Spleen (tissue), 11 donors: Measurements from ENCODE around the gene PTPN14. TPM values are rescaled to one million over a fixed set of nuclear protein-coding genes. Genes with fewer than 3 reads are reported as not detected.

ENCODE experiments used
- DNase-seq: peaks from one replicate; pipeline ENCODE4 v3.0.0-alpha.2; 2020
- H3K27ac ChIP-seq, 8 donors: fragments of 200-600 bp; sonication (generic) in 7 of 8; 1 replicate in 4 of 8; 2 replicates in 4 of 8; pipeline versions ENCODE4 v1.5.0 to v1.8.0; 2016 to 2021; ENCODE audit warnings: inconsistent platforms in 4 of 8, mild to moderate bottlenecking in 4 of 8, moderate library complexity in 1 of 8
- H3K27me3 ChIP-seq, 7 donors: fragments of 200-600 bp; sonication (generic) in 6 of 7; replicated peaks in 1 of 7; 1 replicate in 4 of 7; 2 replicates in 3 of 7; pipeline versions ENCODE4 v1.5.0 to v1.8.0; 2016 to 2021; ENCODE audit warnings: inconsistent platforms in 3 of 7, mild to moderate bottlenecking in 1 of 7
- H3K36me3 ChIP-seq, 6 donors: fragments of 200-600 bp; sonication (generic) in 5 of 6; 1 replicate in 4 of 6; 2 replicates in 2 of 6; pipeline versions ENCODE4 v1.5.0 to v1.8.0; 2016 to 2021; ENCODE audit warnings: inconsistent platforms in 2 of 6
- H3K4me1 ChIP-seq, 6 donors: fragments of 200-600 bp; sonication (generic) in 5 of 6; 1 replicate in 3 of 6; 2 replicates in 3 of 6; pipeline versions ENCODE4 v1.5.0 to v1.8.0; 2016 to 2021; ENCODE audit warnings: inconsistent platforms in 3 of 6
- H3K4me3 ChIP-seq, 8 donors: fragments of 200-600 bp; sonication (generic) in 7 of 8; 1 replicate in 4 of 8; 2 replicates in 4 of 8; pipeline versions ENCODE4 v1.5.0 to v1.8.0; 2016 to 2021; ENCODE audit warnings: inconsistent platforms in 4 of 8, mild to moderate bottlenecking in 4 of 8, moderate library complexity in 2 of 8
- H3K9me3 ChIP-seq, 8 donors: fragments of 200-600 bp; sonication (generic) in 7 of 8; 1 replicate in 4 of 8; 2 replicates in 4 of 8; pipeline versions ENCODE4 v1.5.0 to v1.8.0; 2016 to 2021; ENCODE audit warnings: inconsistent platforms in 4 of 8
- CTCF ChIP-seq, 11 experiments: fragments of 200-600 bp in 7 of 11; fragments of 450-650 bp in 4 of 11; sonication (generic) in 4 of 11; IDR thresholded peaks in 8 of 11; conservative IDR thresholded peaks in 3 of 11; 1 replicate in 7 of 11; 2 replicates in 4 of 11; pipeline versions ENCODE4 v1.4.0 to v1.8.0; 2016 to 2021; ENCODE audit warnings: antibody characterized with exemption in 11 of 11, inconsistent platforms in 4 of 11, mild to moderate bottlenecking in 1 of 11
- POLR2A ChIP-seq, 3 donors: fragments of 450-650 bp; IDR thresholded peaks; one replicate each; pipeline ENCODE4 v1.5.1; 2017; ENCODE audit warnings: antibody characterized with exemption in 3 of 3, mild to moderate bottlenecking in 1 of 3
- POLR2AphosphoS5 ChIP-seq, 3 donors: sonication (generic); formaldehyde crosslinking; IDR thresholded peaks; one replicate each; pipeline ENCODE4 v1.5.1; 2017; ENCODE audit warnings: antibody characterized with exemption in 3 of 3
- WGBS, 5 donors: extraction: QIAGEN DNeasy Blood & Tissue Kit in 3 of 5; methylation state at CpG; one replicate each; pipeline versions ENCODE4 v1.1.5 to v1.1.7; 2013 to 2018; 5-methylcytosine and 5-hydroxymethylcytosine counted together
- intact Hi-C: fragments of 100-400 bp; cut with DNase I; formaldehyde crosslinking; loops from one replicate; pipeline ENCODE4 v1.15.0; 2023; ENCODE audit warnings: low total_unique reads
- polyA plus RNA-seq, 3 donors: library from polyadenylated mRNA; stranded (reverse); fragments of 200-250 nt; gene quantifications; one replicate each; pipeline ENCODE4 v1.2.1, GENCODE V29; 2013
- total RNA-seq, 7 donors: library from RNA; depleted of rRNA in 3 of 7; stranded (reverse); fragments of >200 nt in 3 of 7; fragmentation: NEBNext Ultra II Directional in 4 of 7; extraction: Animal tissue kit (Norgen Biotek cat#: 25700) in 4 of 7; gene quantifications; one replicate each; pipeline versions ENCODE4 v1.1.0 to v1.2.1, GENCODE V29; 2016 to 2021
- donor health status: healthy with polysubstance abuse.
- donor health status: DM: no; HTN: no; CAD: no; lungs with moderate emphysema.
- donor health status: DM: no; HTN: no; CAD: no.
- donor health status: Bipolar disorder and iron deficiency.
- donor health status: healthy.
- donor health status: DM: no; HTN: no; CAD: no.
- donor health status: DM: yes; HTN: yes; CAD: no.

PTPN14 gene
- total and polyA plus RNA-seq, 10 donors: 0.83 to 28.5 (median 16.8) TPM

- 63 to 72% (median 68%) methylated on average over 11 of the region's 11 CpGs for WGBS, 5 donors
- intact Hi-C loops: no loop called here
- Histone ChIP-seq H3K9me3 (peaks cover 5 to 35% (median 28%) of the 10 kb centered on the region in 8 donors), H3K36me3 (no peaks in the 10 kb centered on the region), H3K27me3 (no peaks in the 10 kb centered on the region), H3K4me3 (no peak overlapping the region), H3K27ac (no peak overlapping the region), H3K4me1 (no peaks in the 10 kb centered on the region)
- no peak for TF ChIP-seq POLR2A (IDR thresholded peaks at IDR 0.05)
- TF ChIP-seq CTCF (IDR thresholded peaks at IDR 0.05 in 8 of 11, conservative IDR thresholded peaks at IDR 0.05 in 3 of 11): no peak
- DNase-seq: no peak
Measured at GRCh38 chr1:214573386-214574318, 22.2 kb upstream of the PTPN14 start.

- Histone ChIP-seq H3K27ac (no peak overlapping the region), H3K4me1 (no peaks in the 10 kb centered on the region), H3K36me3 (no peaks in the 10 kb centered on the region), H3K9me3 (peaks cover 5 to 17% (median 14%) of the 10 kb centered on the region in 8 donors), H3K27me3 (no peaks in the 10 kb centered on the region), H3K4me3 (no peak overlapping the region)
- TF ChIP-seq POLR2A (IDR thresholded peaks at IDR 0.05): no peak
- no peak for TF ChIP-seq POLR2AphosphoS5 (IDR thresholded peaks at IDR 0.05)
- TF ChIP-seq CTCF (IDR thresholded peaks at IDR 0.05 in 8 of 11, conservative IDR thresholded peaks at IDR 0.05 in 3 of 11): no peak
- intact Hi-C loops: no loop called here
- no peak for DNase-seq
Measured at GRCh38 chr1:214571281-214571680, 19.9 kb upstream of the PTPN14 start.

GRCh38 chr1:214570442-214570841 lies 19.0 kb upstream of the PTPN14 start:
- Histone ChIP-seq H3K36me3 (no peaks in the 10 kb centered on the region), H3K4me1 (no peaks in the 10 kb centered on the region), H3K27me3 (no peaks in the 10 kb centered on the region), H3K27ac (no peak overlapping the region), H3K4me3 (no peak overlapping the region), H3K9me3 (peaks cover 0 to 9% (median 6%) of the 10 kb centered on the region in 8 donors)
- DNase-seq: no peak
- WGBS, 5 donors: 52 to 71% (median 63%) methylated on average over 2 of the region's 2 CpGs
- intact Hi-C loops: no loop called here
- TF ChIP-seq CTCF (IDR thresholded peaks at IDR 0.05 in 8 of 11, conservative IDR thresholded peaks at IDR 0.05 in 3 of 11) (no peak), POLR2A (IDR thresholded peaks at IDR 0.05) (no peak), POLR2AphosphoS5 (IDR thresholded peaks at IDR 0.05) (no peak)

GRCh38 chr1:214569357-214570004 lies 18.1 kb upstream of the PTPN14 start:
- H3K4me1 ChIP-seq: no peaks in the 10 kb centered on the region
- intact Hi-C loops: no loop called here
- TF ChIP-seq POLR2A (IDR thresholded peaks at IDR 0.05) (no peak), CTCF (IDR thresholded peaks at IDR 0.05 in 8 of 11, conservative IDR thresholded peaks at IDR 0.05 in 3 of 11) (no peak), POLR2AphosphoS5 (IDR thresholded peaks at IDR 0.05) (no peak)
- DNase-seq: no peak
- no peak overlapping the region for H3K4me3 ChIP-seq
- 81 to 92% (median 83%) methylated on average over 2 of the region's 2 CpGs for WGBS, 5 donors
- no peaks in the 10 kb centered on the region for H3K27me3 ChIP-seq
- H3K36me3 ChIP-seq: no peaks in the 10 kb centered on the region
- H3K27ac ChIP-seq: no peak overlapping the region
- H3K9me3 ChIP-seq: no peaks in the 10 kb centered on the region
